Measurements from ENCODE around the gene COL23A1.

GRCh38 chr5:178445534-178445933 lies 144.7 kb downstream of the COL23A1 start:
- TF ChIP-seq CTCF (IDR thresholded peaks at IDR 0.05; ENCODE audit: low read length): no peak
- TF ChIP-seq EZH2 (optimal IDR thresholded peaks at IDR 0.05; ENCODE audit: low read depth, low read length): no peak

Measured in MM.1S (cell line).